ENCODE data around the gene WDR45B. TPM values are rescaled to one million over a fixed set of nuclear protein-coding genes. Genes with fewer than 3 reads are reported as not detected.
"Not testable (repeated sequence)": the region's sequence is repeated elsewhere in the genome, so short reads cannot be mapped to it uniquely, and the experiment has no call there.

Gene WDR45B
- total RNA-seq, 2 experiments from 2014 or later: 61.7 to 81.9 TPM

GRCh38 chr17:82587234-82588086 is 60.8 kb downstream of the WDR45B start:
- no peak overlapping the region for H2AFZ ChIP-seq (ENCODE audit: low read length)
- peaks cover 87% of the 10 kb centered on the region for H3K36me3 ChIP-seq (ENCODE audit: insufficient read depth, low read length)
- H4K20me1 ChIP-seq (ENCODE audit: insufficient read depth, low read length): no peaks in the 10 kb centered on the region
- POLR2A ChIA-PET: no interaction called here
- no peak for DNase-seq (ENCODE audit: low spot score)
- TF ChIP-seq EZH2phosphoT487 (IDR thresholded peaks at IDR 0.05; ENCODE audit: borderline replicate concordance, low read depth, low read length): no peak
- TF ChIP-seq CTCF (conservative IDR thresholded peaks at IDR 0.05; ENCODE audit: low read length): no peak
- no peaks in the 10 kb centered on the region for H3K9me2 ChIP-seq (ENCODE audit: insufficient read depth, low read length)
- intact Hi-C loops (cut with micrococcal nuclease; ENCODE audit: unreplicated experiment): no loop called here
- H3K4me3 ChIP-seq (ENCODE audit: low read depth, low read length, poor library complexity, severe bottlenecking): no peak overlapping the region
- no peaks in the 10 kb centered on the region for H3K79me2 ChIP-seq (ENCODE audit: insufficient read depth, low read depth, low read length)
- CTCF ChIA-PET (ENCODE audit: unreplicated experiment): no interaction called here
- peaks cover under 1% of the 10 kb centered on the region for H3K4me1 ChIP-seq (ENCODE audit: insufficient read depth, low read length, poor library complexity, severe bottlenecking)
- H3K27ac ChIP-seq (ENCODE audit: low read depth, low read length, poor library complexity, severe bottlenecking): no peak overlapping the region
- H3K9me3 ChIP-seq (ENCODE audit: low read length): no peaks in the 10 kb centered on the region
- no peak overlapping the region for H3K4me2 ChIP-seq (ENCODE audit: low read length)
- BruUV-seq (replicated peaks): no TSS peak

GRCh38 chr17:82586576-82587233 is 61.5 kb downstream of the WDR45B start:
- Histone ChIP-seq H3K79me2 (ENCODE audit: insufficient read depth, low read depth, low read length) (no peaks in the 10 kb centered on the region), H3K36me3 (ENCODE audit: insufficient read depth, low read length) (peaks cover 87% of the 10 kb centered on the region), H3K4me1 (ENCODE audit: insufficient read depth, low read length, poor library complexity, severe bottlenecking) (no peaks in the 10 kb centered on the region), H4K20me1 (ENCODE audit: insufficient read depth, low read length) (no peaks in the 10 kb centered on the region), H2AFZ (ENCODE audit: low read length) (no peak overlapping the region), H3K4me2 (ENCODE audit: low read length) (no peak overlapping the region), H3K27ac (ENCODE audit: low read depth, low read length, poor library complexity, severe bottlenecking) (no peak overlapping the region), H3K4me3 (ENCODE audit: low read depth, low read length, poor library complexity, severe bottlenecking) (no peak overlapping the region), H3K9me3 (ENCODE audit: low read length) (no peaks in the 10 kb centered on the region), H3K9me2 (ENCODE audit: insufficient read depth, low read length) (no peaks in the 10 kb centered on the region)
- no peak for TF ChIP-seq CTCF (conservative IDR thresholded peaks at IDR 0.05; ENCODE audit: low read length)
- no peak for TF ChIP-seq EZH2phosphoT487 (IDR thresholded peaks at IDR 0.05; ENCODE audit: borderline replicate concordance, low read depth, low read length)
- CTCF ChIA-PET (ENCODE audit: unreplicated experiment): no interaction called here
- no TSS peak for BruUV-seq (replicated peaks)
- POLR2A ChIA-PET: no interaction called here
- no peak for DNase-seq (ENCODE audit: low spot score)
- intact Hi-C loops (cut with micrococcal nuclease; ENCODE audit: unreplicated experiment): no loop called here

GRCh38 chr17:82585935-82586575 is 62.2 kb downstream of the WDR45B start:
- H3K4me3 ChIP-seq (ENCODE audit: low read depth, low read length, poor library complexity, severe bottlenecking); H2AFZ ChIP-seq (ENCODE audit: low read length); H4K20me1 ChIP-seq (ENCODE audit: insufficient read depth, low read length); H3K4me2 ChIP-seq (ENCODE audit: low read length); H3K27ac ChIP-seq (ENCODE audit: low read depth, low read length, poor library complexity, severe bottlenecking); H3K4me1 ChIP-seq (ENCODE audit: insufficient read depth, low read length, poor library complexity, severe bottlenecking); H3K79me2 ChIP-seq (ENCODE audit: insufficient read depth, low read depth, low read length); intact Hi-C loops (cut with micrococcal nuclease; ENCODE audit: unreplicated experiment); H3K9me3 ChIP-seq (ENCODE audit: low read length); POLR2A ChIA-PET; H3K9me2 ChIP-seq (ENCODE audit: insufficient read depth, low read length); BruUV-seq (replicated peaks); CTCF ChIA-PET (ENCODE audit: unreplicated experiment); DNase-seq (ENCODE audit: low spot score): not testable (repeated sequence)
- H3K36me3 ChIP-seq (ENCODE audit: insufficient read depth, low read length): peaks cover 82% of the 10 kb centered on the region
